HG02884 (cell line): Measurements from ENCODE around the gene TRMU.

Experiments used
- ATAC-seq: cut with Tn5 transposase; IDR thresholded peaks from one replicate; pipeline ENCODE4 v1.9.1; 2021; ENCODE audit warnings: mild to moderate bottlenecking, moderate library complexity; ENCODE audit not compliant: unreplicated experiment

TRMU gene

DNA sequence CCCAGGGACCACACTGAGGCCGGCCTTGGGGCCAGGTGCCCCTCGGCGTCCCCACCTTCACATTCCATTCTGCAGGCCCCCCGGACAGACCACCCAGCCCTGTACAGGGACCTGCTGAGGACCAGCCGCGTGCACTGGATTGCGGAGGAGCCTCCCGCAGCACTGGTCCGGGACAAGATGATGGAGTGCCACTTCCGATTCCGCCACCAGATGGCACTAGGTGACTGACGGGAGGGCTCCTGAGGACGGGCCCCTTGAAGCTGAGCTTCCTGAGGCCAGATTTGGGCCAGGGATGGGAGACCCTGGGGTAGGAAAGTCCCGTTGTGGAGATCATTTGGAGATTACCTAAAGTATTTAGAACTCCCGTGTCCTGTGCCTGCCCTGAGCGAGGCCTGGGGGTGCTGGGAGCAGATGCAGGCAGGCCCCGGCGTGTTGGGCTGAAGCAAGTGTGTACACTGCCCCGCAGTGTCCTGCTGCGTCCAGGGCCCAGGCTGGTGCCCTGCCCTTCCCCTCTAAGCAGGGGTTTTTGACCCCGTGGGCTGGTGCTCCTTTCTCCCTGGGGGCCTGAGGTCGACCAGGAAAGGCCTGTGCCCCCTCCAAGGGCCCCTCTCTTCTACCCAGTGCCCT lies 20.0 kb downstream of the TRMU start:
- no peak for ATAC-seq

DNA sequence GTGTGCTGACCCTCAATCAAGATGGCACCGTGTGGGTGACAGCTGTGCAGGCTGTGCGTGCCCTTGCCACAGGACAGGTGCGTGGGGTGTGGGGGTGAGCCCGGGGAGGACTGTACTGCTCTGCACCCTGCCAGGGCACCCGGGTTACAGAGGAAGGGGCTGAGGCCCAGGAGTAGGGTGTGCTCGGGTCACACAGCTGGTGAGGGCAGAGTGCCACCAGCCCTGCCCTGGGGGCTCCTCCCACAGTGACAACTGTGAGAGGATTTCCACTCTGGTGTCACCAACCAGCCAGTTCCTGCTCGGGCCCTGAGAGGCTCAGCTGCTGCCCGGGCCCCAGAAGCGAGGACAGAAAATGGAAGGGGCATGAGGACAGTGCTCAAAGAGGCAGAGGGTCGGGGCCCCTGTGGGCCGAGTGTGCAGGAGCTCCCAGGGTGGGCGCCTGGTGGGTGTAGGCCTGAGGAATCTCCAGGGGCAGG lies 20.5 kb downstream of the TRMU start:
- no peak for ATAC-seq

DNA sequence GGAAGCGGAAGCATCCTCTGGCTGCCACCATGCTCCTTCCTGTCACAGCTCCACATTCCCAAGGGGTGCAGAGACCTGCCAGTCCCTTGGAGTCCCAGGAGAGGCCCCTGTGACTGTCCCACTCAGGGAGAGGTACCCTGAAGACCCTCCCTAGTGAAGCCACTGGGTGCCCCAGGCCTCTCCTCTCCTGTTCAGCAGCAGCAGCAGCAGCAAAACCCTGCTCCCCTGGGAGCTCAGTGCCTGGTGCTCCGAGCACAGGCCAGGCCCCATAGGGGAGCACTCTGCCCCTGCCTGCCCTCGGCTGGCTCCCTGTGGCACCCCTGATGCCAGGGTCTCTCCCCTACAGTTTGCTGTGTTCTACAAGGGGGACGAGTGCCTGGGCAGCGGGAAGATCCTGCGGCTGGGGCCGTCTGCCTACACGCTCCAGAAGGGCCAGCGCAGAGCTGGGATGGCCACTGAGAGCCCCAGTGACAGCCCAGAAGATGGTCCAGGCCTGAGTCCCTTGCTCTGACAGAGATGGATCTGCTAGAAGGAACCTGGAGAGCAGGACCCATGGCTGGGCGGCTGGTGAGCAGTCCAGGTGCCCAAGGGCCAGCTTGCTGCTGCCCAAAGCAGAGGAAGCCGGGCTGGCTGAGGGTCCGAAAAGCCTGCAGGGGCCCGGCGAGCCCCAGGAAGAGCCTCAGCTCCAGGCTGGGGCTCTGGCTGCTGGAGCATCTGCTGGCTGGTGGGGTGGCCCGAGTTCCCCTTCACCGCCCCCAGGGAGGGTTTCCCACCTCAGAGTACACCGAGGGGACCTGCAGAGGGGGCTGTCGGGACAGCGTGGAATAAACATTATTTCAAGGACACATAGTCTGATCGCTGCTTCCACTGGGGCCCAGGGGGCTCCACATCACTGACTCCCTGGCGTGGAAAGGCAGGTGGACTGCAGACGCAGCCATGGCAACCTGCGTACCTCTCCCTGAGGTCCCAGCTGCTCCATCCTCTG lies 21.3 kb downstream of the TRMU start:
- no peak for ATAC-seq

DNA sequence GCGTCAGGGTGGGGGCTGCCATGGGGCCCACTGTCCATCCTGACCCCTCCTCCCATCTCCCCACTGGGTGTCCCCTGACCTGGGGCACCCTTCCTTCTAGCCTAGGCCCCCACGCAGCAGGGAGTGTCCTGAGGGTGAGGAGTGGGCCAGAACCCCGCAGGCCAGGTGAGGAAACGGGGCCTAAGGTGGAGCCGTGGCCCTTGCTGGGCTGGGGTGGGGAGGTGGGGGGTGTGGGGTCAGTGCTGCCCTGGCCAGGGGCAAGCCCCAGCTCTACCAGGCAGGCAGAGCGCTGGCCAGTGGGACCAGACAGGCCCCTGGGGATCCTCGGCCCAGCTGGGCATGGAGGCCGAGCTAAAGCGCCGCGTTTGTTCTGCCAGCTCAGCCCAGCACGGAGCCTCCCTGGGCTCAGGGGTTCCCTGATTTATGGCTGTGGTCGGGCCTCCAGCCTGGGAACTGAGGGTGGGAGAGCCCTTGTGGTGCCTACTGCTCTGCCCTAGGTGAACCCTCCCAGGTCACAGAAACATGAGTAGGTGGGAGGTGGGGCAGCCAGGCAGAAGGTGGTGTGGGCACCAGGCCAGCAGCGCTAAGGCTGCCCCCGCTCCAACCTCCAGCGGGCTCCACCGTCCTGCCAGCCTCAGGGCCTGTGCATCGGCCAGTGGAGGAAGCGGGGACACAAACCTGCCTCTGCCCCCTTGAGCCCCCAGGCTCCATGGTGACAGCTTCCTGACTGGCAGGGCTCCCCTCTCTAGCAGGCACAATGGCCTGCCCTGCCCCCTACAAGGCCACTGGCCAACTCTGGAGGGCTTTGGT lies 22.4 kb downstream of the TRMU start:
- ATAC-seq, result no peak

DNA sequence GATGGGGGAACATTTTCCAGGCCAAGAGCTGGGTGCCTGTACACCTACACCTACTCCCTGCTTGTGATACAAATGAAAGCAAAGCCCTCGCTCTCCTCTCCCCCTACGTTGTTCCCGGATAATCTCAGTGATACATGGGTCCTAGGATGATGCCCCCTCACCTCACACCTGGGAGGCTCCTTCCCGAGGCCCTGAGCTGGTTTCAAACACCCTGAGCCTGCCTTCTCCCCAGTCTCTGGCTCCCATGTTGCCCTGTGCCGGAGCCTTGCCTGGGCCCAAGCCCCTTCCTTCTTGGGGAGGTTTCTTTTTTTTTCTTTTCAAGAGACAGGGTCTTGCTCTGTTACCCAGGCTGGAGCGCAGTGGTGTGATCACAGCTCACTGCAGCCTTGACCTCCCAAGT lies 23.3 kb downstream of the TRMU start:
- ATAC-seq, result no peak

DNA sequence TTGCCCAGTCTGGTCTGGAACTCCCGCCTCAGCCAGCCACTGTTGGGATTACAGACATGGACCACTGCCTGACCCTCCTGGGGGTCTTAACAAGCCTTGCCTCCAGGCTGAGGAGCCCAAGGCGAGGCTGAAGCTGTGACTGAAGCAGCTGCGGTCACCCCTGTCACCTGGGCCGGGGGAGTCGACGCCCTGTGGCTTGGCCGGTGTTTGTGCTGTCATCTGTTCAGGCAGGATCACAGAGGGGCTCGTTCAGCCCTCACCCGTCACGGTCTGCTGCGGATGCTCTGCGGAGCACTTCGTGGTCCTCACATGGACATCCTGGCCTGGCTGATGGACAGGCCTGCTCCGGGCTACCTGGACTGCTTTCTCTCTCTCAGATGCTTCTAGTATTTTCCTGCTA lies 23.8 kb downstream of the TRMU start:
- ATAC-seq, result no peak

DNA sequence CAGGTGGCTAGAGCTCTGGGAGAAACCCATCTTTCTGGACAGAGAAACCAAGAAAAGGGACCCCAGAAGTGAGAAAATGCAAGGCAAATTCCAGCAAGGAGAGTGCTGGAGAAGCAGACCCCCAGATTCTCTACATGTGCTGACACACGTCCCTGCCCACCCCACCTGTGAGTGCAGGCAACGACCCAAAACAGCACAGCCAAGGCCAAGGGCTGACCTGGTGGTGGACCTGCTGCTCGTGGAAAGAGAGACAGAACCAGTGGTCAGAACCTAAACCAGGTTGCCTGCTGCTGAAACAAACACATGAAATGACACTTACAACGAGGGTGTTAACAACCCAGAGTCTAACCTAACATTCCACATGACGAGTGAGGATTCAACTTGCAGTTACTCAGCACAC lies 24.6 kb downstream of the TRMU start:
- no peak for ATAC-seq

DNA sequence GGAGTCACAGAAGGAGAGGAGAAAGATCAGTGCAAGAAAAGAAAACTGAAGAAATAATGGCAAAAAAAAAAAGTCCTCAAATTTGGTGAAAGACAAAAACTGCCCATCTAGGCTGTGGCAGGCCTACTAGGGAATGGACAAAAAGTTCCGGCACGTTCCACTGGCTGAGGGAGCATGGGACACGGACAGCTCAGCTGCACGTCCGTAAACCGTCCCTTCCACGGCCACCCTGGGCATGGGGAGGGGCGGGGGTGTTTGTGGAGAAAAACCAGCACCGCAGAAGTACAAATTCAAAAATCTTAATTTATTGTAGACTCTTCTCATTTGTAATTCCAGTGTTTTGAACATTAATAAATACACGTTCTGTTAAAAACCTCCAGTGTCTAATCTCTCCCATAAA lies 25.4 kb downstream of the TRMU start:
- ATAC-seq, result no peak

DNA sequence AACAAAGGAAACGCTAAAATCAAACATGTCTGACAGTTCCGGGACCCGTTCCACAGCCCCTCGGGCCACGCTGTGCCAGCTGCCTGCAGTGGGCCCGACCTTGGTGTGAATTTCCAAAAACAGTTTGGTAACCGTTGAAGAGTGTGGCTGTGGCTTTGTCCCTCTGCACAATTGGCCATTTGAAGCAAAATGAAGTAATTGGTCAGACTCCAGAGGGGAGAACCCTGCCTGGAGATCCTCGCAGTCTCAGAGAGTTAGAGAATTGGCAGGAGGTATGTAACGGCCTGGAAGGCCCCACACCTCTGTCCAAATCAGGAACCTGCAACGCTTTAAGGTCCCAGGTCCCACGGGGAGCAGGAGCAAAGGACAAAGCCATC lies 26.3 kb downstream of the TRMU start:
- no peak for ATAC-seq

DNA sequence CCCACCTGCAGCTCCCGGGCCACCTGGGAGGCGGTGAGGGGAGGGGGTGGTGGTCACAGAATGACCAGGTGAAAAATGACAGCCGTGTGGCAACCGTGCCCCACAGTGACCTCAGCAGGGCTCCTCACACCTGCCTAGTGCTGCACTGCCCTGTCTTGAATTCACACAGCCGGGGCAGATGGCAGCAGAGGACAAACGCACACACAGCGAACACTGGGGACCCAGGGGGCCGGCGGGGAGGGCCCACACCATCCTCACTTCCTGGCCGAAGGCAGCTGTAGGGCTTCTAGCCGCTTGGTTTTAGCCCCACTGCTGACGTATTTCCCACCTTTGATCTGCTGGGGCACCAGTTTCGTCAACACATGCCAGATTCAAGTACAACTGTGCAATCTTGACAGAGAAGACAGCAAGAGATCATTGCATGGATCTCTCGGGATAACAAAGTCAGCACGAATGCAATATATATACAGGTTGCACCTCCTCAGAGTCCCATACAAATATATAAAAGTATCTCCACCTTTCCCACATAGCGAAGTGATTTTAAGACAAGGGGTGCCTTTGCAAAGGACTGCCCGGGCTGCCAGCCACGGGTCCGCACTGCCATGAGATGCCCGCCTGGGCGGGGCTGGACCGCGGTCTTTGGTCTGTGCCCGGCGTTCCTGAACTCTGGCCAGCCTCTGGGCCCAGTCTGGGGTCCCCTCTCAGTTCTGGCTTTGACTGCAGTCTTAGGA lies 26.9 kb downstream of the TRMU start:
- ATAC-seq, result no peak

DNA sequence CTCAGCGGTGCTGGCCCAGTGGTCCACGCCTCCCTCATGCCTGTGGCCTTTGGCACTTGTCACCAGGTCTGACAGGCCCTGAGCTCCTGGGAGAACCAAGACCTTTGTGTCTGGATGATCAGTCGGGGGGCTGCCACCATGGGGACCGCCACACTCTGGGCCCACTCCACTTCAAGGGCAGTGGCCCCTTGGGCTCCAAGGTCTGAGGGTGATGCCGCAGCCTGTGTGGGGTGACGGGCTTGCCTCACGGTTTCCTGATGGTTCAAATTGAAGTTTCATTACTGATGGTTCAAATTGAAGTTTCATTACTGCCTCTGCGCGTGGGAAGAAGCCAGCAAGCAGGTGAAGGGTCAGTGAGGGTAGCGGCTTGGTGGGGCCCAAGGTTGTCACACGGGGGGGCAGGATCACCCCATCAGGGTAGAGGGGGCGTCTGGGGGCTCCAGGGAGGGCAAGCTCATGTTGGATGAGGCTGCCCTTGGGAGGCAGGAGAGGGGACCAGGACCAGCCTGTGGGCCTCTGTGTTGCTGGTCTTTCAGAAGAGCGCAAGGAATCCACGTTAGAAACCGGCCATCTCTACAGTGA lies 27.5 kb downstream of the TRMU start:
- ATAC-seq, result no peak

DNA sequence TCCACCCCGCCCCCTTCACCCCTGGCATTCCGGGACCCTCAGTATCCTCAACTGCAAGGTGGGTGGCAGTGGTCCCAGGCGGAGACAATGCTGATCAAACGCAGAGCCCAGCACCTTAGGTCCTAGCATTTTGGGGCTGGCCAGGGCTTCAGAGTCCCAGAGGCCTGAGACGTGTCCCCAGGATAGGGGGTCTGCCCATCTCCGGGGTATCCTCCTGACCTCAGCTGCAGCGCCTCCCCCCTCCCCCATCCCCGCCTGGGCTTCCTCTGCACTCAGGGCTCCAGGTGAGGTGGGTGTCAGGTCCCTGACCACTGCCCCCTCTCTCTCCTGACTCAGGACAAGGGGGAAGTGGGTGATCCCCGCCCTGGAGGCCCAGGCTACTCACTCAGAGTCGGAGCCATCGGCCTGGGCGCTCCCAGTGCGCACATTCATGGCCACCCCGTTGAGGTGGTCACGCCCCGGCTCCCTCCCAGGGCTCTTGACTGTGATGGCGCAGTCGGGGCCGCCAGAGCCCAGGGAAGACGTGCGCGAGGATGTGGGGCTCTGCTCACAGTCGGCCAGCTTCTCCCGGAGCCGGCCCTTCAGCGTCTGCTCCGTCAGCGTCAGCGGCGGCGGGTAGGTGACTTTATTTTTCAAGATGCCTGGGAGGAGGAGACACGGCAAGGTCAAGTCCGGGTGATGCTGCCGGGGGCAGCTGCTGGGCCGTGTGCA lies 28.3 kb downstream of the TRMU start:
- no peak for ATAC-seq

DNA sequence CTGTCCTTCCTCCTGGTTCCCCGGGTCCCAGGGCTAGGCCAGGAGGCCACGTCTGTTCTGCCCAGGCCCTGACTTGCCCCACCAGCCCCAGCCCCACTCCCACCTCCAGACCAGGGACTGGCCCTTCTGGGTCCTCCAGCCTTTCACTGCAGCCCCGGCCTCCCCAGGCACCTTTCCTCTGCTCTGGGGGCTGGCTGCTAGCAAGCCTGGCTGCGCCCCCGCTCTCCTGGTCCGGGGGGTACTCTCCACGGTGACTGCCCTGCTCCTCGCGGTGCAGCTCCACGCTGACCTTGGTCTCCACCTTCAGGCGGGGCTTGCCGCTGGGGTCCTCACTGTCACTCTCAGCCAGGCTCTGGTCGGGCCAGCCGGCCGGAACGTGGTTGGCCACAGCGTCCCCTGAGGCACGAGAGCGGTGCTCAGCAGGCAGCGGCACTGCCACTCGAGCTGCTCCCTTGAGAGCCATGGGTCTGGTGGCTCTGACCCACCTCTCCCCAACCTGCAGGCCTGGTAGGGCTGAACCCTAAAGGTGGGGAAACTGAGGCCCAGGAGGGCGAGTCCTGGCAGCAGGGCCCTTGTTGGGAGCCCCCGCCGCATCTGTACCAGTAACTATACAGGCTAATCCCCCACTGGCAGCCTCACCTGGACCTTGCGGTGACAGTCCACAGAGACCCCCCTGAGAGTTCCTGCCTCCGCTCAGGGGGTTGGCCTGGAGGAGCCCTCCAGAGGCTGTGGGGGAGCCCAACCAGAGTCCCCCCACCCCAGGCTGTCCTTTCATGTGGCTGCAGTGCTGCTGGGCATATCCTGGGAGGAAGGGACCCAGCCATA lies 29.0 kb downstream of the TRMU start:
- ATAC-seq, result no peak

DNA sequence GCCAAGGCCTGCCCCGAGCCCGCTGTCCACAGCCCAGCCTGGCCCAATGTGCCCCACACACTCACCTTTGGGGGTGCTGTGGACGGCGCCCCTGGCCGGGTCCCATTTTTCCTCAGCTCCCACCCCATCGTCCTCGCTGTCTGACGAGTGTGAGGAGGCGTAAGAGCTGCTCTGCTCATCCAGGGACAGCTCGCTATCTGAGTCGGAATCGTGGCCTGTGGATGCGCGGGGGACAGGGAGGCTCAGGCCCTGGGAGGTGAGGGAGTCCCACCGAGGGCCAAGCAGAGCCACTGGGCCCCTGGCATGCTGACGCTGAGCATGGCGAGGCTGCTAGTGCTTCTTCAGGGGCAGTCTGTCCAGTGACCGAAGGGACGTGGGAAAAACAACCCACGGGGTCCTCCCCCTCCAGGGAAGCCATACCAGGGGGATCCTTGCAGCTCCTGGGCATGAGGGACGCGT lies 29.7 kb downstream of the TRMU start:
- no peak for ATAC-seq

DNA sequence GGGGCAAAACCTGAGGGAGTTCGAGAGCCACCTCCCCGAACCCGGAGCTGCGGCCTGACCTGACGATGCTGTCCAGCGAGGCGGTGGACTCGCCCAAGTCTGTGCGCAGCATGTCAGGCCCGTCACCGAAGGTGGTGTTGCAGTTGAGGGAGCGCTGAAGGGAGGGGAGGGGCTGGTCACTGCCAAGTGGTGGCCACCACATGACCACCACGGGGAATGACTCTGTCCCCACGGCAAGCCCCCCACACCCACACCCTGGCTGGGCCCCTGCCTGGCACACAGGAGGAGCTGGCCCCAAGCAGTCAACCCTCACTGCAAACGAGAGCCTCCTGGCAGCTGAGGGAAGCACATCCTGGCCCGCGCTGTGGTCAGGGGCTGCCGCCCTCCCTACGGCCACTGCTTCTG lies 30.8 kb downstream of the TRMU start:
- ATAC-seq, result no peak

DNA sequence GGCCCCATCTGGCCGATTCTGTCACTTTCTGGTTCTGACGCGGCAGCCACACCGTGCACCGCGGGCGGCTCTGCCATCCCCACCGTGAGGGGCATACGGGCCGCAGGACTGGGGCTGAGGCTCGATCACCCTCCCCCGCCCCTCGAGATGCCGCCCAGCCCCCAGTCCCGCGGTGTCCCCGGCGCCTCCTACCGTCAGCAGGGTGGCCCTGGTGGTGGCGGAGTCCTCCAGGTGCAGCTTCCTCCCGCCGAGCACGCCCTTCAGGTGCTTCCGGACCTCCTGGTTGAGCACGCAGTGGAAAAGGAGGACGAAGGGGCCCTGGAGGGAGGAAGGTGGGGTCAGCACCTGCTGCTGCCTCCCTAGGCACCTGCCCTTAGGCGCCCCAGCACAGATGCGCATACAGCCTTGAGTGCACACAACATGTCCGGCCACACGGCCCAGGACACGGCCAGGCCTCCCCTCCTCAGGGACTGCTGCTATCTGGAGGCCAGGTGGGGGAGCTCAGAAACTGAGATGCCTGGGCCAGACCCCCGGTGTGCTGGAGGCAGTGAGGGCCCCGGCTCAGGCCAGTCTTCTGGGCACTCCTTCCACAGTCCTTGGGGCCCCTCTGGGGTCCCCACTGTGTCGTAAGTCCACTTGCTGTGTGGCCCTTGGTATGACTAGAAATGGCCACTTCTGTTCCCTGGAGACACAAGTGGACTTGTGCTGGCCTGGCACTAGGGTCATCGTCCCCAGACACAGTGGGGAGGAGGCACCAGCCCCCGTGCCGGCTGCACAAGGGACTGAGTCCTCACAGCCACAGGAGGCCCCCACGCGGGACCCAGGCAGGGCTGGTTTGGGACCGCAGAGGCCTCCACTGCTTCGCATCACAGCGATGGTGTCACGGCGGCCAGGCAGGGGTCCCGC lies 31.5 kb downstream of the TRMU start:
- no peak for ATAC-seq

DNA sequence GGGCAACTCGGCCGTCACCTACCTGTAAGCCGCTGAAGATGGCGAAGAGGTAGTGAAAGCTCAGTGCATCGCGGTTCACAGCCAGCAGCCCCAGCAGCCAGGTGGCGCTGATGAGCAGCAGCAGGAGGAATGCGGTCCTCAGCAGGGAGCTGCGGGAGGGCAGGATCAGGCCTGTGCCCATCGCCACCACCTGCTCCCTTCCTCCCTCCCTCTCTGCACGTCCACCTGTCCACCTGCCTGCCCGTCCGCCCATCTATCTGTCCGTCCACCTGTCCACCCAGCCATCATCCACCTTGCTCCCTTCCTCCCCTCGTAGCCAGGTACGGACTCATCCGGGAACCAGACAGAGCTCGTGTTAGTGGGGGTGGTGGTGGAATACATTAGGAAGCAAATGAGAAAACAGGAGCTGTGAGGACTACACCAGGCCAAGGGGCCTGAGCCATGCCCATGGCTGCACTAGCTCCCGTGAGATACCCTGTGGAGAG lies 32.2 kb downstream of the TRMU start:
- no peak for ATAC-seq

DNA sequence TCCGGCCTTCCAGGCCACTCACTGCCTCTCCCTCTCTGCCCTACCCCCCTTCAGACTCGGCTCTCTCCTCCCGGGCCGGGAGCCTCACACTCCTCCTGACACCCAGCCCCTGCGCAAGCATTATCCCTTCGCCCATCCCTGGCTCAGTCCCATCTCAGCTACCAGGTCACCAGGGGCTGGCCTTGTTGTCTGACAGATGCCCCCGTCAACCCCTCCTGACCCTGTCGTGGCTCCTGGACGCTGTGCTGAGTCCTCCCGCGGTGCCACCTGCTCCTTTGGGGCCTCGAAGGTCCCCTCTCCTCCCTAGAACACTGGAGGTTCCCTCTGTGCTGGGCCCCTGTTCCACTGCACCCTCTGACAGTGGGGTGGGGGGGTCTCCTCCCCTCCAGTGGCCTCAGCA lies 32.9 kb downstream of the TRMU start:
- ATAC-seq, result no peak
